DND-41 (cell line): ENCODE data around the gene PRSS2.

Experiments
- CTCF ChIP-seq: IDR thresholded peaks from 2 replicates; pipeline ENCODE4 v1.5.1; 2012; ENCODE audit warnings: borderline replicate concordance, low read length, moderate library complexity, mild to moderate bottlenecking; ENCODE audit not compliant: poor library complexity, severe bottlenecking; ENCODE audit errors: extremely low read depth
- EZH2 ChIP-seq: IDR thresholded peaks from 3 replicates; pipeline ENCODE4 v1.6.1; 2012; ENCODE audit warnings: borderline replicate concordance, low read depth, mild to moderate bottlenecking, moderate library complexity, low read length, inconsistent platforms; ENCODE audit not compliant: severe bottlenecking

- TF ChIP-seq CTCF, result no peak
- no peak for TF ChIP-seq EZH2
These were observed 46.7 kb downstream of the PRSS2 start for GRCh38 chr7:142817506-142817905.
